HCT116 (cell line): ENCODE measurements around the gene POP4. TPM values are rescaled to one million over a fixed set of nuclear protein-coding genes. Genes with fewer than 3 reads are reported as not detected.

Experiments
- ATAC-seq: fragments of 200-7000 bp; cut with Tn5 transposase; 2 replicates; pipeline ENCODE4 v1.9.1; 2020; ENCODE audit warnings: mild to moderate bottlenecking, moderate library complexity
- BruUV-seq: library from RNA; stranded (reverse); fragments of 400-500 nt; replicated peaks from 2 replicates; lab custom pipeline; 2021; lab: Mats Ljungman, UMichigan
- CTCF ChIA-PET: fragments of 300-600 bp; sonication (Branson Sonifier 250); formaldehyde crosslinking; loops from one replicate; lab custom pipeline; 2021; ENCODE audit warnings: antibody characterized with exemption; lab: Charles Lee
- POLR2A ChIA-PET: fragments of 300-600, 350-600 bp; sonication (Branson Sonifier 250); formaldehyde crosslinking; loops from one replicate; lab custom pipeline; 2021; ENCODE audit warnings: antibody characterized with exemption; lab: Charles Lee
- RAD21 ChIA-PET, 2 experiments: fragments of 300-600 bp; sonication (Branson Sonifier 250); formaldehyde crosslinking; loops; one replicate each; lab custom pipeline; 2023; ENCODE audit warnings: low total read pairs in 2 of 2; ENCODE audit not compliant: uncharacterized antibody in 2 of 2, unreplicated experiment in 2 of 2, low non-redundant PET in 1 of 2; lab: Charles Lee
- DNase-seq: peaks from one replicate; pipeline ENCODE4 v3.0.0-alpha.2; 2010; ENCODE audit warnings: low read depth, low spot score
- H2AFZ ChIP-seq: fragments of 200-600 bp; shearing (Covaris generic), sonication (generic); 2 replicates; pipeline ENCODE4 v1.6.1; 2017; ENCODE audit warnings: low read depth, mixed run types, mixed read lengths, antibody characterized with exemption, low read length; ENCODE audit not compliant: poor library complexity, severe bottlenecking
- H3K27ac ChIP-seq: 2 replicates; pipeline ENCODE4 v1.5.1; 2012; ENCODE audit warnings: low read depth, low read length
- H3K27me3 ChIP-seq: fragments of 200-600 bp; sonication (generic); 2 replicates; pipeline ENCODE4 v1.6.1; 2016; ENCODE audit warnings: mixed run types, low read length, mixed read lengths; ENCODE audit not compliant: insufficient read depth
- H3K36me3 ChIP-seq, 2 experiments: fragments of 200-500 bp in 1 of 2; fragments of 200-600 bp in 1 of 2; sonication (Bioruptor generic) in 1 of 2; sonication (generic) in 1 of 2; 2 replicates each; pipeline versions ENCODE4 v1.5.1 to v1.6.1; 2014 to 2016; ENCODE audit warnings: low read length in 2 of 2, inconsistent platforms in 1 of 2, mixed read lengths in 1 of 2, mixed run types in 1 of 2; ENCODE audit not compliant: insufficient read depth in 2 of 2, control insufficient read depth in 1 of 2
- H3K4me1 ChIP-seq, 2 experiments: fragments of 200-600 bp in 1 of 2; sonication (generic) in 1 of 2; 2 replicates each; pipeline versions ENCODE4 v1.5.1 to v1.6.1; 2012 to 2017; ENCODE audit warnings: low read length in 2 of 2, inconsistent platforms in 1 of 2, mild to moderate bottlenecking in 1 of 2, mixed read lengths in 1 of 2, mixed run types in 1 of 2, moderate library complexity in 1 of 2; ENCODE audit not compliant: insufficient read depth in 2 of 2, control insufficient read depth in 1 of 2
- H3K4me2 ChIP-seq: fragments of 200-600 bp; sonication (generic); 2 replicates; pipeline ENCODE4 v1.6.1; 2017; ENCODE audit warnings: mixed run types, low read length, mixed read lengths
- H3K4me3 ChIP-seq, 2 experiments: fragments of 200-600 bp in 1 of 2; sonication (generic) in 1 of 2; replicated peaks in 1 of 2; 2 replicates each; pipeline ENCODE4 v1.5.1; 2011 to 2016; ENCODE audit warnings: low read length in 2 of 2, control low read depth in 1 of 2, low read depth in 1 of 2, mild to moderate bottlenecking in 1 of 2, mixed read lengths in 1 of 2, mixed run types in 1 of 2
- H3K79me2 ChIP-seq: fragments of 200-600 bp; sonication (generic); 2 replicates; pipeline ENCODE4 v1.6.1; 2017; ENCODE audit warnings: mild to moderate bottlenecking, mixed run types, low read length, moderate library complexity, mixed read lengths; ENCODE audit not compliant: insufficient read depth
- H3K9ac ChIP-seq: fragments of 200-600 bp; sonication (generic); 2 replicates; pipeline ENCODE4 v1.6.1; 2016; ENCODE audit warnings: low read length, mixed read lengths
- H3K9me2 ChIP-seq: fragments of 200-600 bp; sonication (generic), shearing (Covaris generic); 2 replicates; pipeline ENCODE4 v1.6.1; 2017; ENCODE audit warnings: mixed run types, mild to moderate bottlenecking, moderate library complexity; ENCODE audit not compliant: insufficient read depth
- H3K9me3 ChIP-seq, 2 experiments: fragments of 200-500 bp in 1 of 2; fragments of 200-600 bp in 1 of 2; sonication (Bioruptor generic) in 1 of 2; sonication (generic) in 1 of 2; 2 replicates each; pipeline ENCODE4 v1.6.1; 2014 to 2017; ENCODE audit warnings: low read length in 2 of 2, mixed read lengths in 2 of 2, inconsistent platforms in 1 of 2, low read depth in 1 of 2, mild to moderate bottlenecking in 1 of 2, mixed run types in 1 of 2, moderate library complexity in 1 of 2; ENCODE audit not compliant: control insufficient read depth in 1 of 2, insufficient read depth in 1 of 2
- H4K20me1 ChIP-seq: fragments of 200-600 bp; sonication (generic), shearing (Covaris generic); 2 replicates; pipeline ENCODE4 v1.6.1; 2017; ENCODE audit warnings: mixed run types, mild to moderate bottlenecking, moderate library complexity; ENCODE audit not compliant: insufficient read depth
- CBX3 ChIP-seq: IDR thresholded peaks from 2 replicates; pipeline ENCODE4 v1.6.1; 2012; ENCODE audit warnings: low read depth
- CEBPB ChIP-seq: IDR thresholded peaks from 2 replicates; pipeline ENCODE4 v1.6.1; 2012; ENCODE audit warnings: low read depth
- EGR1 ChIP-seq: IDR thresholded peaks from 2 replicates; pipeline ENCODE4 v1.6.1; 2012; ENCODE audit warnings: low read depth
- ELF1 ChIP-seq: IDR thresholded peaks from 2 replicates; pipeline ENCODE4 v1.6.1; 2012; ENCODE audit warnings: low read depth, borderline replicate concordance
- EZH2 ChIP-seq: fragments of 200-600 bp; sonication (generic); IDR thresholded peaks from 2 replicates; pipeline ENCODE4 v1.6.1; 2017; ENCODE audit warnings: antibody characterized with exemption, mixed run types
- FOSL1 ChIP-seq: IDR thresholded peaks from 2 replicates; pipeline ENCODE4 v1.6.1; 2012; ENCODE audit warnings: low read depth
- JUND ChIP-seq: IDR thresholded peaks from 2 replicates; pipeline ENCODE4 v1.6.1; 2012
- MAX ChIP-seq: IDR thresholded peaks from 2 replicates; pipeline ENCODE4 v1.6.1; 2012
- POLR2A ChIP-seq: IDR thresholded peaks from 2 replicates; pipeline ENCODE4 v1.7.0; 2011; ENCODE audit warnings: borderline replicate concordance; ENCODE audit not compliant: insufficient read depth, insufficient read length; ENCODE audit errors: extremely low read depth
- POLR2AphosphoS5 ChIP-seq: IDR thresholded peaks from 2 replicates; pipeline ENCODE4 v1.6.1; 2011; ENCODE audit warnings: mild to moderate bottlenecking, low read depth, low read length, moderate library complexity
- RAD21 ChIP-seq: IDR thresholded peaks from 2 replicates; pipeline ENCODE4 v1.6.1; 2012; ENCODE audit warnings: low read depth, mild to moderate bottlenecking
- REST ChIP-seq: IDR thresholded peaks from 2 replicates; pipeline ENCODE4 v1.6.1; 2012; ENCODE audit warnings: low read depth
- SRF ChIP-seq: IDR thresholded peaks from 2 replicates; pipeline ENCODE4 v1.6.1; 2012; ENCODE audit warnings: low read depth
- TCF7L2 ChIP-seq: IDR thresholded peaks from 2 replicates; pipeline ENCODE4 v1.7.0; 2011; ENCODE audit warnings: borderline replicate concordance, inconsistent platforms; ENCODE audit not compliant: insufficient read depth, insufficient read length; ENCODE audit errors: extremely low read depth
- YY1 ChIP-seq: IDR thresholded peaks from 2 replicates; pipeline ENCODE4 v1.6.1; 2011; ENCODE audit warnings: low read length, low read depth, moderate library complexity, mild to moderate bottlenecking; ENCODE audit not compliant: insufficient replicate concordance; ENCODE audit errors: extremely low read depth
- ZBTB33 ChIP-seq: IDR thresholded peaks from 2 replicates; pipeline ENCODE4 v1.6.1; 2011; ENCODE audit warnings: mild to moderate bottlenecking, low read length, moderate library complexity; ENCODE audit not compliant: insufficient replicate concordance; ENCODE audit errors: extremely low read depth
- ZFX ChIP-seq: fragments of 450-650 bp; IDR thresholded peaks from 2 replicates; pipeline ENCODE4 v1.6.1; 2017
- ZNF274 ChIP-seq: fragments of 200-500 bp; sonication (Bioruptor generic); IDR thresholded peaks from 2 replicates; pipeline ENCODE4 v1.6.1; 2014; ENCODE audit warnings: mild to moderate bottlenecking, low read depth, low read length, inconsistent platforms
- intact Hi-C: fragments of 100-400 bp; cut with micrococcal nuclease; formaldehyde crosslinking; loops from 2 replicates; pipeline ENCODE4 v1.10.0; 2022
- total RNA-seq: library from RNA; stranded (reverse); gene quantifications from one replicate; pipeline ENCODE4 v1.2.1, GENCODE V29; 2021; ENCODE audit not compliant: unreplicated experiment

Gene POP4
- total RNA-seq, 1 experiment from 2014 or later = 61.2 TPM

GRCh38 chr19:29623726-29624488, 17.8 kb downstream of the POP4 start:
- POLR2A ChIA-PET = no interaction called here
- RAD21 ChIA-PET = no interaction called here
- Histone ChIP-seq H3K27ac (no peak overlapping the region), H3K36me3 (no peaks in the 10 kb centered on the region), H3K4me2 (no peak overlapping the region), H4K20me1 (no peaks in the 10 kb centered on the region), H3K79me2 (no peaks in the 10 kb centered on the region), H3K4me3 (no peak overlapping the region), H2AFZ (no peak overlapping the region), H3K9me3 (no peaks in the 10 kb centered on the region), H3K4me1 (no peaks in the 10 kb centered on the region), H3K9ac (no peak overlapping the region), H3K9me2 (no peaks in the 10 kb centered on the region), H3K27me3 (no peaks in the 10 kb centered on the region)
- CTCF ChIA-PET = interaction anchor here (1.4 kb wide), 1 partner anchor 14 kb away, joined by 4 read pairs; no protein-coding TSS in a partner anchor
- no peak for DNase-seq
- ATAC-seq = no peak
- TF ChIP-seq EGR1 = no peak
- no peak for TF ChIP-seq ZFX
- no peak for TF ChIP-seq MAX
- no peak for TF ChIP-seq CBX3
- TF ChIP-seq TCF7L2 = no peak
- no peak for TF ChIP-seq SRF
- no peak for TF ChIP-seq REST
- no peak for TF ChIP-seq YY1
- TF ChIP-seq JUND = no peak
- TF ChIP-seq POLR2AphosphoS5 = no peak
- no peak for TF ChIP-seq RAD21
- no peak for TF ChIP-seq CEBPB
- no peak for TF ChIP-seq ZBTB33
- TF ChIP-seq ZNF274 = no peak
- no peak for TF ChIP-seq FOSL1
- TF ChIP-seq EZH2 = no peak
- no peak for TF ChIP-seq ELF1
- no peak for TF ChIP-seq POLR2A
- intact Hi-C loops = no loop called here
- no TSS peak for BruUV-seq
